Suppressor macrophage (primary cell): Measurements from ENCODE around the gene ADAMTS19.
"Not testable (repeated sequence)": the region's sequence is repeated elsewhere in the genome, so short reads cannot be mapped to it uniquely, and the experiment has no call there.

Source experiments
- DNase-seq, 4 experiments: peaks; one replicate each; pipeline ENCODE4 v3.0.0-alpha.2; 2020 to 2022

Gene ADAMTS19

GRCh38 chr5:129477532-129477931 lies 17.4 kb downstream of the ADAMTS19 start:
- no peak for DNase-seq

GRCh38 chr5:129481161-129481560 lies 21.1 kb downstream of the ADAMTS19 start:
- DNase-seq: no peak

DNA sequence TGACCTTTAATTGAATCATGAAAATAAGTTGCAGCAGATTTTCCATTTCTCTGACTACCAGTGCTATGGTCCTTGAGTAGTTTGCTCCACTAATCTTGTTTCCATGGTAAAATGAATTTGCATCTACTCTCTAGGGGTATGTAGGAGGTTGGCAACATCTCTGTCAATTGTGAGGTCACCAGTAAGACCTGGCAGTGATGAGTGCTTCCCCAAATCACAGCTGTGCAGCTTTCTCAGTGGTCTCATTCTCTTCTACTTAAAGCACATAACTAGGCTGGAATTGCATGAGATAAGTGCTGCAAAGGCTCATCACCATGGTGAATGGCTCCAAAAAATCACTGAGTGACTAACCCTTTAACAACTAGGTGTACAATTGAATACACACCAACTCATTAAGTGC lies 36.3 kb downstream of the ADAMTS19 start:
- no peak for DNase-seq

DNA sequence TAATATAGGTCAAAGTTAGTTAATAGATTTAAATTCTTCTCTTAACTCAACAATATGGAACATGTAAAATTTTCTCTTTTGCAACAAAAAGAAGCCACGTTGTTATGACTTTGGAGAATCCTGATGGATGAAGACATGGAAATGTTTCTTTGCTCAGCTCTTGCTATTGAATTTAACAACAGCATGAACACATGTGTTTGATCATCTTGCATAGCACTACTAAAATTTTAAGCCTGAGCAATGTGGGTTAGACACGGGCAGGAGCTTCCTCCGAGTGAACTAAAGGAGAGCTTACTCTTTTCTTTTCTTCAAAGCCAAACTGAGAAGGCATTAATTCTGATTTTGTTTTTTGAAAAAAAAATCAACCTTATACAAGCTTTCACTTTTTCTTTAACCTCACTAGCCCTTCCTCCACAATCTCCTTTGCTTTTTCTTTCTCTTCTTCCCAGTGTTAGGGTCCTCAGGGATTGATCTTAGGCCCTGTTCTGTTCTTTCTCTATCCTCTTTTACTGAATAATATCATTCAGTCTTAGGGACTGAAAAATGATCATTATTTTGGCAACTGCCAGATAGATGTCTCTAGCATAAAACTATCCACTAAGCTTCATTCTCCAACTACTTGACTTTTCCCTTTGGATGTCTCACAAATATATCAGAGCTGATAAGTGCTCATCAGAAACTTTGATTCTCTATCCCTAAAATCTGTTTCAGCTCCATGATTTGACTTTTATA lies 36.9 kb downstream of the ADAMTS19 start:
- no peak for DNase-seq

GRCh38 chr5:129499208-129499852 lies 39.2 kb downstream of the ADAMTS19 start:
- no peak for DNase-seq

- DNase-seq: no peak
Observed at GRCh38 chr5:129500101-129500500, 40.0 kb downstream of the ADAMTS19 start.

- DNase-seq: no peak
Observed at GRCh38 chr5:129506086-129506485, 46.0 kb downstream of the ADAMTS19 start.

DNA sequence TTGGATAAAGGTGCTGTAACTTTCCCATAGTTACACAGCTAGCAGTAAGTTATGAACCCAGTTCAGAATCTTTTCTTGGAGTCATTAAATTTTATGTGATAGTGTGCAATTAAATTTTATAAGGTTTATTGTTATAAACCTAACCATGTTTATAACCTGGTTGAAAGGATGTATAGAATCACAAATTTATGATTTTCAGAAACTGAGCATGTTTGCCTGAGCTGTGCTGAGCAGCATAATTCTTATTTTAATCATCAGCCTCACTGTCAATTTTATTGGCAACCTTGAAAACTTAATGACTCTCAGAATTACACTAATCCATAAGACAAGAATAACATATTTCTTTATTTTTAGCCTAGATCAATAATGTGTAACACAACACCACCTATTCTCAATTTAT lies 46.9 kb downstream of the ADAMTS19 start:
- DNase-seq: no peak

DNA sequence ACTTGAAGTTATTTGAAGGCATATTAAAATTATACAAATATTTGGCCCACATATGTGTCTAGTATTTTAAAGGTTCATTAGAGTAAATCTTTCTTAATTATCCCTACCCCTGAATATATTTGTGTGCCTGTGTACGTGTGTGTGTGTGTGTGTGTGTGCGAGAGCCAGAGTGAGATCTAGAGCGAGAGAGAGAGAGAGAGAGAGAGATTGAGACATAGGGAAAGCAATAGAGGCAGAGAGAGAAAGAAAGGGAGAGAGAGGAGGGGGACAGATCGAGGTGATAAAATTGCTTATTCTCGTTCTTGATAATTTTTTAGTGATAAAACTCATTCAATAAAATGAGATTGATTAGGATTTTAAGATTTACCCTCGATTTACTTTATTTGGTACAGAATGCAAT lies 47.4 kb downstream of the ADAMTS19 start:
- no peak for DNase-seq

GRCh38 chr5:129508606-129509005 lies 48.5 kb downstream of the ADAMTS19 start:
- DNase-seq: no peak

DNA sequence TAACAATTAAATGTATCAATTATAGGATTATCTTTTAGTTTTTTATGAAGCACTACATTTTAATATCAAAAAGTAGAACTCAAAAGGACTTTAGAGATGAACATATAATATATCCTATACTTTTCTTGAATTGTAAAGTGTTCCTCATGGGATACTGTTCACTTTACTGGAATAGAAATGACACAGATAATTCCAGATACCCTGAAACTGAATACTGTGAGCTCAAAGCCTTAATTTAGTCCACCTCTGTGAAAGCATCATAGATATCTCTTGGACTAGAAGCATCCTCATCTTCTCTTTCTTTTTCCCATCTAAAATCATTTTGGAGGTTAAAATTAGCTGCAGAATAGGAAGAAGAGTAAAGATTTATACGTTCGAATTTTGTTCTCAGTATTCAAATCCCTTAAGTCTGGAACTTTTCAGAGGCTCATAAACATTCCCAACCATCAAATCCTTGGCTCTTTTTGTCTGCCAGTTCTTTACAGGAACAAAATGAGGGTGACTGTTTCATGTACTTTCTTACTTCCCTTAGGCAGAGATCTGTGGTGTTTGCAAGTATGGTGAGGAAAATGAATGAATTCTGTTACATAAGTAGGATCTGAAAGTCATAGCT lies 49.4 kb downstream of the ADAMTS19 start:
- no peak for DNase-seq

GRCh38 chr5:129511291-129511690 lies 51.2 kb downstream of the ADAMTS19 start:
- DNase-seq: no peak

GRCh38 chr5:129541051-129541450 lies 81.0 kb downstream of the ADAMTS19 start:
- no peak for DNase-seq

GRCh38 chr5:129541648-129542251 lies 81.7 kb downstream of the ADAMTS19 start:
- peak in 2 of 4 experiments; percentile 0 to 1 for DNase-seq

GRCh38 chr5:129547137-129547536 lies 87.0 kb downstream of the ADAMTS19 start:
- no peak for DNase-seq

- DNase-seq: no peak
Observed at GRCh38 chr5:129554134-129554904, 94.2 kb downstream of the ADAMTS19 start.

DNA sequence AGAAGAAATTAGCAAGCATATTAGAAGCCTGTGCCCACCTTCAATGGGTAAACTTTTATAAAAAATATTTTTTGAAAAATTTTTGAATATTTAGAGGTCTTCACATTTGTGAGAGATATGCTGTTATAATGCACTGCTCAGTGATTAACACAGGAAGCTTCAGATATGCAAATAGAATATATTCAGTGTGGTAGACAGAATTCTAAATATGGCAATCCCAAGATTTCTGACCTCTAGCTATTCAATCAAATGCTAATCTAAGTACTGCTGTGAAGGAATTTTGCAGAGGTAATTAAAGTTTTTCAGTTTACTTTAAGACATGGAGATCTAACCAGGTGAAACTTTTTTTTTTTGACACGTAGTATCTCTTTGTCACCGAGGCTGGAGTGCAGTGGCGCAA lies 103.5 kb downstream of the ADAMTS19 start:
- DNase-seq: no peak

- no peak for DNase-seq
Observed at GRCh38 chr5:129569295-129569694, 109.2 kb downstream of the ADAMTS19 start.

DNA sequence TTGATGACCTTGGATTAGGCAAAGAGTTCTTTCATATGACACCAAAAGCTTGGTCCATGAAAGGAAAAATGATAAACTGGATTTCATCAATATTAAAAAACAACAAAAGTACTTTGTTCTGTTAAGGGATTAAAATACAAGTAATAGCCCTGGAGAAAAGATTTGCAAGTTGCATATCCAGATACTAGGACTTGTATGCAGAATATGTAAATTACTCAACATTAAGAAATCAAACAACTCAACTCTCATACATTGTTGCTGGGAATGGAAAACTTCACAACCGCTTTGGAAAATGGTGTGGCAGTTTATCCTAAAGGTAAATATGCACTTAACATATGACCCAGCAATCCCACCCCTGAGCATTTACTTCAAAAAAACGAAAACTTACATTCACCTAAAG lies 112.0 kb downstream of the ADAMTS19 start:
- no peak for DNase-seq

GRCh38 chr5:129584496-129584895 lies 124.4 kb downstream of the ADAMTS19 start:
- DNase-seq: not testable (repeated sequence)

GRCh38 chr5:129591508-129592160 lies 131.5 kb downstream of the ADAMTS19 start:
- DNase-seq: no peak

GRCh38 chr5:129593525-129593924 lies 133.4 kb downstream of the ADAMTS19 start:
- no peak for DNase-seq
